H9 (cell line): Measurements from ENCODE around the gene RAD21L1. TPM values are rescaled to one million over a fixed set of nuclear protein-coding genes. Genes with fewer than 3 reads are reported as not detected.

Source experiments
- DNase-seq: peaks from one replicate; pipeline ENCODE4 v3.0.0-alpha.2; 2017
- H2AFZ ChIP-seq: one replicate; pipeline ENCODE4 v1.6.1; 2013; ENCODE audit warnings: mild to moderate bottlenecking, low read length, control low read depth, moderate library complexity
- H2AK5ac ChIP-seq: 2 replicates; pipeline ENCODE4 v1.6.1; 2013; ENCODE audit warnings: low read length, control low read depth, mixed read lengths; ENCODE audit not compliant: insufficient read length
- H2BK120ac ChIP-seq: one replicate; pipeline ENCODE4 v1.6.1; 2013; ENCODE audit warnings: low read depth, mild to moderate bottlenecking, low read length, control low read depth, inconsistent platforms; ENCODE audit not compliant: poor library complexity, severe bottlenecking
- H2BK12ac ChIP-seq: 2 replicates; pipeline ENCODE4 v1.6.1; 2013; ENCODE audit warnings: low read length, control low read depth, mixed read lengths, low read depth; ENCODE audit not compliant: insufficient read length
- H2BK15ac ChIP-seq: 2 replicates; pipeline ENCODE4 v1.6.1; 2013; ENCODE audit warnings: low read depth, low read length, control low read depth
- H2BK20ac ChIP-seq: one replicate; pipeline ENCODE4 v1.6.1; 2013; ENCODE audit warnings: low read depth, mild to moderate bottlenecking, low read length, control low read depth, inconsistent platforms; ENCODE audit not compliant: poor library complexity, severe bottlenecking
- H2BK5ac ChIP-seq: 2 replicates; pipeline ENCODE4 v1.6.1; 2013; ENCODE audit warnings: low read length, control low read depth, mixed read lengths; ENCODE audit not compliant: insufficient read length
- H3K14ac ChIP-seq: 2 replicates; pipeline ENCODE4 v1.6.1; 2013; ENCODE audit warnings: low read length, control low read depth; ENCODE audit not compliant: insufficient read depth
- H3K18ac ChIP-seq: 2 replicates; pipeline ENCODE4 v1.6.1; 2013; ENCODE audit warnings: low read depth, mild to moderate bottlenecking, mixed read lengths, low read length, control low read depth; ENCODE audit not compliant: insufficient read length
- H3K23ac ChIP-seq: 2 replicates; pipeline ENCODE4 v1.6.1; 2013; ENCODE audit warnings: low read length, control low read depth, mixed read lengths, low read depth; ENCODE audit not compliant: insufficient read length
- H3K23me2 ChIP-seq: 2 replicates; pipeline ENCODE4 v1.6.1; 2013; ENCODE audit warnings: low read depth, mild to moderate bottlenecking, mixed read lengths, low read length, control low read depth; ENCODE audit not compliant: insufficient read length, poor library complexity, severe bottlenecking
- H3K27ac ChIP-seq: 2 replicates; pipeline ENCODE4 v1.5.1; 2013; ENCODE audit warnings: low read length, control low read depth, mixed read lengths, low read depth; ENCODE audit not compliant: insufficient read length
- H3K27me3 ChIP-seq: 2 replicates; pipeline ENCODE4 v1.6.1; 2013; ENCODE audit warnings: low read length, control low read depth, inconsistent platforms; ENCODE audit not compliant: insufficient read depth
- H3K4ac ChIP-seq: 2 replicates; pipeline ENCODE4 v1.6.1; 2013; ENCODE audit warnings: low read depth, mild to moderate bottlenecking, control low read depth, inconsistent platforms, low read length, moderate library complexity
- H3K4me1 ChIP-seq: 2 replicates; pipeline ENCODE4 v1.6.1; 2013; ENCODE audit warnings: low read length, control low read depth, inconsistent platforms; ENCODE audit not compliant: insufficient read depth
- H3K4me2 ChIP-seq: 2 replicates; pipeline ENCODE4 v1.6.1; 2013; ENCODE audit warnings: low read length, control low read depth, mixed read lengths; ENCODE audit not compliant: insufficient read length, insufficient read depth
- H3K56ac ChIP-seq: 2 replicates; pipeline ENCODE4 v1.6.1; 2013; ENCODE audit warnings: low read depth, mild to moderate bottlenecking, mixed read lengths, low read length, control low read depth; ENCODE audit not compliant: insufficient read length
- H3K79me1 ChIP-seq: 2 replicates; pipeline ENCODE4 v1.6.1; 2013; ENCODE audit warnings: low read depth, mild to moderate bottlenecking, moderate library complexity, low read length, control low read depth, inconsistent platforms; ENCODE audit not compliant: insufficient read depth, poor library complexity, severe bottlenecking
- H3K79me2 ChIP-seq: 2 replicates; pipeline ENCODE4 v1.6.1; 2013; ENCODE audit warnings: low read length, control low read depth, inconsistent platforms; ENCODE audit not compliant: insufficient read depth
- H3K9ac ChIP-seq: 2 replicates; pipeline ENCODE4 v1.6.1; 2013; ENCODE audit warnings: low read length, control low read depth, mixed read lengths; ENCODE audit not compliant: insufficient read length; ENCODE audit errors: extremely low read depth
- H3K9me3 ChIP-seq: one replicate; pipeline ENCODE4 v1.6.1; 2013; ENCODE audit warnings: low read depth, low read length, inconsistent platforms; ENCODE audit not compliant: control insufficient read depth
- H3T11ph ChIP-seq: one replicate; pipeline ENCODE4 v1.6.1; 2013; ENCODE audit warnings: mild to moderate bottlenecking, low read length, control low read depth, inconsistent platforms
- H4K20me1 ChIP-seq: one replicate; pipeline ENCODE4 v1.6.1; 2013; ENCODE audit not compliant: control insufficient read depth, insufficient read length, insufficient read depth
- H4K5ac ChIP-seq: 2 replicates; pipeline ENCODE4 v1.6.1; 2013; ENCODE audit warnings: low read depth, mild to moderate bottlenecking, mixed read lengths, low read length, control low read depth; ENCODE audit not compliant: insufficient read length
- H4K8ac ChIP-seq: replicated peaks from 2 replicates; pipeline ENCODE4 v1.6.1; 2013; ENCODE audit warnings: low read length, control low read depth, mixed read lengths, low read depth; ENCODE audit not compliant: insufficient read length
- H4K91ac ChIP-seq: 2 replicates; pipeline ENCODE4 v1.6.1; 2013; ENCODE audit warnings: low read depth, mild to moderate bottlenecking, moderate library complexity, mixed read lengths, low read length, control low read depth; ENCODE audit not compliant: insufficient read length
- H3K27ac Mint-ChIP-seq, 3 experiments: 2 replicates in 2 of 3; 3 replicates in 1 of 3; pipeline ENCODE4 v1.8.0; 2020 to 2021; ENCODE audit warnings: mixed read lengths in 3 of 3, mild to moderate bottlenecking in 1 of 3, moderate library complexity in 1 of 3
- H3K27me3 Mint-ChIP-seq: 2 replicates; pipeline ENCODE4 v1.8.0; 2021; ENCODE audit warnings: low read depth, mild to moderate bottlenecking, moderate library complexity, mixed read lengths
- H3K36me3 Mint-ChIP-seq, 3 experiments: 2 replicates in 2 of 3; 3 replicates in 1 of 3; pipeline ENCODE4 v1.8.0; 2020 to 2021; ENCODE audit warnings: low read depth in 3 of 3, mixed read lengths in 3 of 3; ENCODE audit not compliant: insufficient read depth in 1 of 3
- H3K4me1 Mint-ChIP-seq, 2 experiments: 2 replicates each; pipeline ENCODE4 v1.8.0; 2020; ENCODE audit warnings: mixed read lengths in 2 of 2
- H3K4me3 Mint-ChIP-seq, 2 experiments: 2 replicates in 1 of 2; 3 replicates in 1 of 2; pipeline ENCODE4 v1.8.0; 2020 to 2021; ENCODE audit warnings: mild to moderate bottlenecking in 2 of 2, mixed read lengths in 2 of 2, moderate library complexity in 1 of 2
- H3K9me3 Mint-ChIP-seq, 2 experiments: 2 replicates in 1 of 2; 3 replicates in 1 of 2; pipeline ENCODE4 v1.8.0; 2020; ENCODE audit warnings: mild to moderate bottlenecking in 2 of 2, mixed read lengths in 2 of 2, moderate library complexity in 1 of 2
- WGBS: extraction: QIAGEN DNeasy Blood & Tissue Kit; methylation state at CpG from one replicate; pipeline ENCODE4 v1.1.7; 2013; ENCODE audit warnings: missing lambda C conversion rate, low lambda C conversion rate, mixed read lengths; ENCODE audit not compliant: insufficient read length; ENCODE audit errors: extremely low coverage; 5-methylcytosine and 5-hydroxymethylcytosine counted together
- total RNA-seq: library from RNA; stranded (reverse); gene quantifications from 2 replicates; pipeline ENCODE4 v1.2.1, GENCODE V29; 2021
- TF ChIP-seq, protein P1 (sequence below): fragments of 200-600 bp; sonication (generic); conservative IDR thresholded peaks from 3 replicates; pipeline ENCODE4 v1.8.0; 2021; ENCODE audit warnings: antibody characterized with exemption, mild to moderate bottlenecking

Gene RAD21L1
- total RNA-seq, 1 experiment from 2014 or later, result not detected

GRCh38 chr20:1302685-1303541 is 77.1 kb downstream of the RAD21L1 start:
- H4K20me1 ChIP-seq, result no peaks in the 10 kb centered on the region
- no peak overlapping the region for H2BK120ac ChIP-seq
- Mint-ChIP-seq H3K27me3 (no peaks in the 10 kb centered on the region), H3K27ac (no peak overlapping the region; a peak in 1 of 7 replicates), H3K36me3 (no peaks in the 10 kb centered on the region; a peak in 1 of 7 replicates), H3K4me3 (no peak overlapping the region), H3K4me1 (peaks cover 12 to 21% of the 10 kb centered on the region in 2 experiments), H3K9me3 (no peaks in the 10 kb centered on the region)
- no peak overlapping the region for H3K27ac ChIP-seq
- H3K14ac ChIP-seq, result no peak overlapping the region
- WGBS, result no CpG with 5 or more reads among the region's 12 CpGs
- no peak overlapping the region for H3K56ac ChIP-seq
- H2AFZ ChIP-seq, result no peak overlapping the region
- H4K5ac ChIP-seq, result no peak overlapping the region
- H2AK5ac ChIP-seq, result no peak overlapping the region
- H3K4me1 ChIP-seq, result no peaks in the 10 kb centered on the region
- DNase-seq, result no peak
- H3K4me2 ChIP-seq, result no peak overlapping the region
- no peaks in the 10 kb centered on the region for H3K79me2 ChIP-seq
- no peak overlapping the region for H2BK5ac ChIP-seq
- no peaks in the 10 kb centered on the region for H3K27me3 ChIP-seq
- no peaks in the 10 kb centered on the region for H3K23me2 ChIP-seq
- no peak overlapping the region for H4K91ac ChIP-seq
- H3K23ac ChIP-seq, result no peak overlapping the region
- H3K4ac ChIP-seq, result no peak overlapping the region
- TF ChIP-seq, protein P1, sequence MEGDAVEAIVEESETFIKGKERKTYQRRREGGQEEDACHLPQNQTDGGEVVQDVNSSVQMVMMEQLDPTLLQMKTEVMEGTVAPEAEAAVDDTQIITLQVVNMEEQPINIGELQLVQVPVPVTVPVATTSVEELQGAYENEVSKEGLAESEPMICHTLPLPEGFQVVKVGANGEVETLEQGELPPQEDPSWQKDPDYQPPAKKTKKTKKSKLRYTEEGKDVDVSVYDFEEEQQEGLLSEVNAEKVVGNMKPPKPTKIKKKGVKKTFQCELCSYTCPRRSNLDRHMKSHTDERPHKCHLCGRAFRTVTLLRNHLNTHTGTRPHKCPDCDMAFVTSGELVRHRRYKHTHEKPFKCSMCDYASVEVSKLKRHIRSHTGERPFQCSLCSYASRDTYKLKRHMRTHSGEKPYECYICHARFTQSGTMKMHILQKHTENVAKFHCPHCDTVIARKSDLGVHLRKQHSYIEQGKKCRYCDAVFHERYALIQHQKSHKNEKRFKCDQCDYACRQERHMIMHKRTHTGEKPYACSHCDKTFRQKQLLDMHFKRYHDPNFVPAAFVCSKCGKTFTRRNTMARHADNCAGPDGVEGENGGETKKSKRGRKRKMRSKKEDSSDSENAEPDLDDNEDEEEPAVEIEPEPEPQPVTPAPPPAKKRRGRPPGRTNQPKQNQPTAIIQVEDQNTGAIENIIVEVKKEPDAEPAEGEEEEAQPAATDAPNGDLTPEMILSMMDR, result no peak
- no peak overlapping the region for H2BK15ac ChIP-seq
- no peaks in the 10 kb centered on the region for H3K9me3 ChIP-seq
- no peak overlapping the region for H4K8ac ChIP-seq
- no peak overlapping the region for H2BK20ac ChIP-seq
- no peak overlapping the region for H2BK12ac ChIP-seq
- no peaks in the 10 kb centered on the region for H3K79me1 ChIP-seq
- no peak overlapping the region for H3T11ph ChIP-seq
- no peak overlapping the region for H3K18ac ChIP-seq
- H3K9ac ChIP-seq, result no peak overlapping the region
